Stimulated activated CD8-positive, alpha-beta memory T cell treated with anti-CD3 and anti-CD28 coated beads, Interleukin-7, amount 100 ng/mL, for 4 hours (primary cell): Measurements from ENCODE around the gene ARMC2.
"Not testable (repeated sequence)": the region's sequence is repeated elsewhere in the genome, so short reads cannot be mapped to it uniquely, and the experiment has no call there.

Experiments
- DNase-seq, 2 donors: peaks; one replicate each; pipeline ENCODE4 v3.0.0-alpha.2; 2020; ENCODE audit warnings: low read depth in 2 of 2

Gene ARMC2

DNA sequence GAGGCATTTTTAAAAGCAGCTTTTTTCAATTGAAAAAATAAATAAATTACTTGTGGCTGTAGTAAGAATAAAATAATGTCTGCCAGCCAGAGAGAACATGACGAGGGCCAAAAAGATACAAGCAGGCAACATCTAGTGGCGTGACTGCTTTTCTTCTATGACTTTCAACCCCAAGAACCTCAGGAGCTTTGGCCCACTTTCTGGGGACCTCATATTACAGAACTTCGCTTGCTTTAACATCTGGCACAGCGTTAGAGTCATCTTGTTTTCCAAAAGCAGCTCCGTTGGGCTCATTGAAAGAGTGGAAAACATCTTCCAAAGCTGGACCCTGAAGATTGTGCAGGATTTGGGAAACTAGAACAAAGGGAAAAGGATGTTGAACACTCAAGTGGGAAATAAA lies 67.0 kb downstream of the ARMC2 start:
- no peak for DNase-seq

- no peak for DNase-seq
These were observed 67.9 kb downstream of the ARMC2 start for GRCh38 chr6:108916026-108916686.

DNA sequence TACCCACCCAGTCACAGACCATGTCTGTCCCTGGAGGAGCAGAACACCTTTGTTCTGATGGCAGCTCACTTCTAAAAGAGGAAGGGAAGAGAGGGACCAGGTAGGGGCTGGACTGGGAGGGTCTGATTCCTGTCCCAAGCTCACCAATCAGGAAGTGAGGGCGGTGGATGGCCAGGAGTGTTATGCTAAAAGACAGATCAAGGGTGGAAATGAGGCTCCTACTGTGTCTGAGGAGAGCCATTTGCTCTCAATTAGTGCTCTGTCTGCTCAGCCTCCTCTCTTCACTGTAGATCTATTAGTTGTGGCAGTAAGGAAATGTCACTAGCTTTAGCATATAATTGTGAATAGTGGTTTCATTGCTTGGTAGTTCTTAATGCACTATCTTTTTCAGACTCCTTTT lies 72.5 kb downstream of the ARMC2 start:
- DNase-seq, result no peak

- no peak for DNase-seq
These were observed 73.5 kb downstream of the ARMC2 start for GRCh38 chr6:108921547-108922361.

GRCh38 chr6:108922499-108922898 lies 74.3 kb downstream of the ARMC2 start:
- DNase-seq, result no peak

DNA sequence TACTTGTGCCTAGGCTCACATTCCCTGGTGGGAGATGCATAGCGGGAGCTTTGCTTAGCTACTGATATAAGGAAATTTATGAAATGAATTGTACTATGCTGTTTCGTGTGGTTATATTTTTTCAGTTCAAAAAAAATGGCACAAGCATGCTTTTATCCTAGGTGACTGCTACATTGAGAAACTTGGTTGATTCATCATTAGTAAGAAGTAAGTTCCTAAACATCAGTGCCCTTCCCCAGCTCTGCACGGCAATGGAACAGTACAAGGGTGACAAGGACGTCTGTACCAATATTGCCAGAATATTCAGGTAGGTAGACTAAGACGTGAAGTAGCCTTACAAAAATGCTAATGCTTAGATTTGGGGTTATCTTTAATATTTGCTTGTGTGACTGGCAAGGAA lies 79.7 kb downstream of the ARMC2 start:
- DNase-seq, result no peak

DNA sequence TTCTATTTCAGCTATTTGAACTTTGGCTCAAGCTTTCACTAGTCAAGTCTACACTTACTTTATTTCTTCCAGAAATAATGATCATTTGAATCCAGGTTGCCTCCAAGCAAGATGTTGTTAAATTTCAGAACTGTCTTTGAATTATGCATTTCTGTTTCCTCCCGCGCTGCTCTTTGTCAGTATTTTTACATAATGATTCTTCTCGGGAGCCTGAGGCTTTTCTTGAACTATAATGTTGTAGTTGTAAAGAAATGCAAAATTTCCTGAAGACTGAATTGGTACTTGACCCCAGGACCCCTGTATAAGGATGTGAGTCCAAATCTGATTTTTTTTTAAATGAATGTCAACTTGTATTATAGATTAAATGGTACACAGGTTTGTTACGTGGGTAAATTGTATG lies 80.4 kb downstream of the ARMC2 start:
- no peak for DNase-seq

- not testable (repeated sequence) for DNase-seq
These were observed 82.9 kb downstream of the ARMC2 start for GRCh38 chr6:108931090-108931489.

- DNase-seq, result no peak
These were observed 88.9 kb downstream of the ARMC2 start for GRCh38 chr6:108937170-108937569.

DNA sequence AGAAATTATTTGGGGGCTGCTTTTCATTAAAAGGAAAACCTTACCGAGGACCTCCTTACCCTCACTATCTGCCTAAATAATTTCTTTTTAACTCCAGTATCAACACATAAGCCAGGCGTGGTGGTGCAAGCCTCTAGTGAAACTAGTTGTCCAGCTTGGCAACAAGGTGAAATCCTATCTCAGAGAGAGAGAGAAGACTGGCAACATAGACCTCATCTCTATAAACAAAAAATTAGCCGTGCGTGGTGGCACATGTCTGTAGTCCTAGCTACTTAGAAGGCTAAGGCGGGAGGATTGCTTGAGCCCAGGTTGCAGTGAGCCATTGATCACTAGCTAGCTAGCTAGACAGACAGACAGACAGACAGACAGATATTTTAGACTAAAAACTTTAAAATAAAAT lies 92.5 kb downstream of the ARMC2 start:
- no peak for DNase-seq

GRCh38 chr6:108941281-108941680 lies 93.1 kb downstream of the ARMC2 start:
- DNase-seq, result no peak

GRCh38 chr6:108941859-108942258 lies 93.6 kb downstream of the ARMC2 start:
- DNase-seq, result no peak

DNA sequence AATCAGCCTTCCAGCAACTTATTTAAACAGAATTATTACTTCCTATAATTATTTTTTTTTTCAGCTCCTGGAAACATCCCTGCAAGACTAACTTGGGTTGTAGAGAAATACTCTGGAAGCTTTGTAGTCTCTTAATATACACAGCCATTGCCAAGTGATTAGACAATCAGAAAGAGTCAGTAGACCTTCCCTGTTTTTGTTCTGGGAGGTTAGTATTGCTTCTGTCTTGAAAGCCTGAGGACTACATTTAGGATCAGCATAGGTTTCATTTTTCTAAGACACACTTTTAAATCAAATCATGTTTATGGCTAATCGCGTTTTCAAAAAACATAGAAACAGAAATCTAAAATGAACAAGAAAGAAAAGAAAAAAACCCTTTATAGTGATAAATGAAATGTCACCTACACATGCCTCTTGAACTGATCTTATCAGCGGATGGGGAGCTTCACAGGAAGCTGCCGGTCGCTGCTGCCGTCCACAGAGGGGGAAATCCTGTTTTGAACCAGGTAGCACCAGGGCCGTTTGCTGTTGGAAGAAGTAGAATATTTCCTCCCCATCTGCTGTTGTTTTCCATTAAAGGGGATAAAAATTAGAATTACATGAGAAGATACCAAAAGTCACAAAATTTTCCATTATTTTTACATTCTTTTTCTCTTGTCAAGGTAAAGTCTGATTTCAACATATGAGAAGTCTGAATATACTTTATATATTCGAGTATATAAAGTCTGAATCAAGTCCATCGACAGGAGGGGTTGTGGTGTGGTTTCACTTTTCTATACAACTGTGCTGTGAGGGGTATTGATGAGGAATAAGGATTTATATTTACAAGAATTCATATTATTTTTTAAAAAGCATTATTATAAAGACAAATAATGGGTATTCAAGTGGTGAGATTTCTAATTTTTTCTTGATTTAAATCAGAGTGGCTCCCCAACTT lies 94.6 kb downstream of the ARMC2 start:
- peak; percentile 43 to 46 for DNase-seq

DNA sequence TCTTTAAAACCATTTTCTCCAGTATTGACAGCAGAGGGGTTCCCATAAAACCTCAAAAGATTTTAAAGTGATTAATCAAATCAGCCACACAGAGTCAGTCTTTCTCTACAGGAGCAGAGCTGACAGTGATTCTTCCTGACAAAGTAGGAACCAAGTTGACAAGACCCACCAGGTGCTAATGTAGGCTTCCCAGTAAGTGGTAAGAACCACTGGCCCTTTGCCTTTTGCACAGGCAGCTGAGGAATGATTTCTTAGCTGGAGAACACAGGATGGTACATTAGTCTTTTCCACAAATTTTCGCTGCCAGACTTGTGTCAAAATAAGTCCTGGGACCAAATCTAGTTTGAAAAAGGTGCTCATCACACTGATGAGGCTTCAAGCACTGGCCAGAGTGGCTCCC lies 95.8 kb downstream of the ARMC2 start:
- DNase-seq, result no peak

DNA sequence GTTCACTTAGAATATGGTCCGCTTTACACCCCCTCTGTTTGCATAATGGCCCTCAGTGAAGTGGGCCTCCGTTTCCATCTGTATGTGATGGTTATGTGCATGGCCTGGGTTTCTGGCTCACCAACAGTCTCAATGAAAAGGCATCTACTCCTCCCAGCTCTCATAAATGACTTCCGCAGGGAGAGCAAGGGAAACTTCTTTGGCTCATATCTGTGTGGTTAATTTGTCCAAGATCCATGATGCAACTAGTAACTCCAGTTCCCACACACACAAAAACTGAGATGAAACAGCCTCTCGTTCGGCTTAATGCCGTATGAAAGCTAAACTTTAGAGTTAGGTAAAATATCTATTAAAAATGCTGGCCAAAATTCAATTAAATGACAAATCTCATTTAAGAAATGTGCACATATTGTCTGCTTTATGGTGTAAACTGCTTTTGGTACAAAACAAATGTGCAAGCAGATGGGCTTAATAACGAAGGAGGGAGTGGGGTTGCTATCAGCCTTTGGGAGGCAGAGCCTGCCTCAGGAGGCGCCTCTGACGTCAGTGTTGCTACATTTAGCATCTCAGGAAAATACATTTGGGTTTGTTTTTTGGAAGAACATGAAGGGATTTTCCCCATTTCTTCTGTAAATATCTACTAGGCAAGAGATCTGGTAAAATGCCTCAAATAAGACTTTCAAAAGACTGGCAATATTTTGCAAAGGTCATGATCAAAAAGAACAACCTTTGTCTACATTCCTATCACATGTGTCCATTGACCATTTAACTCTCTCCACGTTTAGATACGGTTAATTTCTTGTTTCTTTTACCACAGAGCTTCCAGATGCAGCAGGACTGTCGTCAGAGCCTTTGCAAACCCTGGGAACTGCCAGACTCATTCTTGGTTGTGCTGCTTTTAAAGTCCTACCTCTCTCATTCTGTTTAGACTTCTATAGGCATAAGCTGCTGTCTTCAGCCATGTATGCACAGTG lies 96.8 kb downstream of the ARMC2 start:
- DNase-seq, result no peak

GRCh38 chr6:108945681-108946159 lies 97.5 kb downstream of the ARMC2 start:
- no peak for DNase-seq

DNA sequence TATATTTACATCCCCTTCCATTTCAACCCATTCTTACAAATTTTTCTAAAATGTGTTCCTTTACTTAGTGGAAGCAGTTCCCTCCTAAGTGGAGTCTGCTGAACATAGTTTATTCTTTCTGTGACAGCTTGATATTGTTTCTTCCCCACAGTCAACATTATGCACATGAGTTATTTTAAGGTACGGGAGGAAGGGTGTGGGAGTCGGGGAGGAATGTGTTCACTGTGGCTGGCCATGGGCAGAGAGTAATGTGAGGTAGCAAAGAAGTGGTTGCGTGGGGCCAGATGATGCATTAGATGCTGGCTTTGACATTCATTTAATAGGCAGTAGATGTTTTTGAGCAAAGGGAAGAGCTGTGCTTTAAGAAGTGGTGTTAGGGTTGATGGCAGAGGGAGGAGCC lies 98.5 kb downstream of the ARMC2 start:
- DNase-seq, result no peak

- DNase-seq, result no peak
These were observed 99.1 kb downstream of the ARMC2 start for GRCh38 chr6:108947114-108947854.

DNA sequence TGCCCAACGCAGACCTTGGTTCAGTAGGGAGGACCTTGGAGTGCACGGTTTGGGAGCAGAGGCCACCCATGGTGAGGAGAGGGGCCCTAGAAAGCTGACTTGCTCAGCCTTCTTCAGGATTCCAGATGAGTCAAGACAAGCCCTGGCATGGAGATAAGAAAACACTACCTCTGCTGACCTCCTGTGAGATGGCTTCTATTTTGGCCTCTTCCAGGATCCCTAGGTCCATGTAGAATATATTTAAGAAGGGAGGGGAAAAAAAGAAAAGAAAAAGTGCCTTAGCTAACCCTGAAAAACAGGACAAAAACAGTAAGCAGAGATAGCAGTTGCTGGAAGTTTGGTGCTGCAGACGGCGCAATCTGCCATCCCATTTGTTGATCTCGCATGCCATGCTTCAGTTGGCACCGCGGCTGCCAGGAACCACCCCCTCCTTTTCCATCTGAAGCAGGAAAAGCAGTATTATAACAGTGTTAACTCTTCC lies 100.0 kb downstream of the ARMC2 start:
- no peak for DNase-seq

DNA sequence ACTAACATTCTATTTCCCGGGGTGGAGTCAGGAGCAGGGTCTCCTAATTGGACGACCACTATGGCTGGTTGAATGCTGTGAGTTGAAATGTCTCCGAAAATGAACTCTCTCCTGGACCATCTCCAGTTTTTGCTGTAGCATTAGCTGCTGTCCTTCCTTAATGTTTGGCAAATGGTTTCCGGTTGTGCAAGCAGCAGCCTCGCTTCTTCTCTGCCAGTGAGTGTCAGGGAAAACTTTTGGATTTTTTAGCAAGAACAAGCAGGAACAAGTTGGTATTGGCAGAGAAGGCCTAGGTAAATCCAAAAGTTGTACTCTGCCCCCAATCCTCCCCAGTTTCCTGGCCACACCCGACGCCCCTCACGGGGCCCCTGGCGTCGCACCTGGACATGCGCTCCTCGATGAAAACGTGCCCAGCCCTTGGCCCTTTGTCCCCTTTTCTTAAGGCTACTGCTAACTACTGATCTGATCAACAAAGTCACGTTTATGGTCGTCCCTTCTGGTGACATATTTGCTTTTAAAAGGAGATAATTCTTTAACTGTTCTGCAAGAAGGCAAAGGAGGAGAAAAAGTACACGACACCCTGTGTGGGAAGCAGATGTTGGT lies 103.2 kb downstream of the ARMC2 start:
- DNase-seq, result no peak
